Measurements from ENCODE around the gene HEMK1. TPM values are rescaled to one million over a fixed set of nuclear protein-coding genes. Genes with fewer than 3 reads are reported as not detected.

Gene HEMK1, protein sequence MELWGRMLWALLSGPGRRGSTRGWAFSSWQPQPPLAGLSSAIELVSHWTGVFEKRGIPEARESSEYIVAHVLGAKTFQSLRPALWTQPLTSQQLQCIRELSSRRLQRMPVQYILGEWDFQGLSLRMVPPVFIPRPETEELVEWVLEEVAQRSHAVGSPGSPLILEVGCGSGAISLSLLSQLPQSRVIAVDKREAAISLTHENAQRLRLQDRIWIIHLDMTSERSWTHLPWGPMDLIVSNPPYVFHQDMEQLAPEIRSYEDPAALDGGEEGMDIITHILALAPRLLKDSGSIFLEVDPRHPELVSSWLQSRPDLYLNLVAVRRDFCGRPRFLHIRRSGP
- total RNA-seq = 19.5 and 21.2 TPM in 2 replicates

DNA sequence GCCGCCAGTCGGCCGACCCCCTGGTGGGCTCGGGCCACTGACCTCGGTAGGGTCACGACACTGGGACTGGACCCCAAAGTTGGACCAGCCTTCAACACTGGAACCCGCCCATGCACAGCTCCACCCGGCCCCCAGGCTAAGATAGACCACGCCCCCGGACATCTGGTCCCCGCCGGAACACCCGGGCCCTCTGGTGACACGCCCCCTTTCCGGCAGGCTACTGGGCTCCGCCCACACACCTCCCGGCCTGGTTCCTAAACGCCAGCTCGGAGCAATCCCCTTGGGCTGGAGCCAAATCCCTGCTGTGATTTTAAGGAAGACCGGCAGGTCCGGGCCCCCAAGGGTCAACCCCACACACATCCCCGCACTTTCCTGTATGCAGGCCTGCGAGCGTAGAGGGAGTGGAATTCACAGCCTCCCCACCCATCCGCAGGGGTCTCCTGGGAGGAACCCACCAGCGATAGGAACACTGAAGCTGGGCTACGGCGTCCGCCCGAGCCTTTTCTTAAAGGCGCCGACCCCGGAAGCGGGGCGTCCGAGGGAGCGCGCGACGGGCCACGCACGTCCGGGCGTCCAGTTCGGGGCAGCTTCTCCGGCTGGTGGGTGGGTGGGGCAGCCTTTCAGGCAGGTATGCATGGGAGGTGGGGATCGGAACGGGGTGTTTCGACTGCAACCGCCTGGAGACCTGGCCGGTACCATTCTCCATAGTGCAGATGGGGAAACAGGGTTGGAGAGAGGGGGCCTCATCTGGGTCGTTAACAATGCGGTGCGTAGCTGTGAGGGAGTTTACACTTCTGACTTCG lies at the start of gene HEMK1:
HEMK1 (plus strand) TSS at position 576 of the 803 bp plus-strand sequence. CDS start 1,583 bp downstream, outside the sequence.

DNA sequence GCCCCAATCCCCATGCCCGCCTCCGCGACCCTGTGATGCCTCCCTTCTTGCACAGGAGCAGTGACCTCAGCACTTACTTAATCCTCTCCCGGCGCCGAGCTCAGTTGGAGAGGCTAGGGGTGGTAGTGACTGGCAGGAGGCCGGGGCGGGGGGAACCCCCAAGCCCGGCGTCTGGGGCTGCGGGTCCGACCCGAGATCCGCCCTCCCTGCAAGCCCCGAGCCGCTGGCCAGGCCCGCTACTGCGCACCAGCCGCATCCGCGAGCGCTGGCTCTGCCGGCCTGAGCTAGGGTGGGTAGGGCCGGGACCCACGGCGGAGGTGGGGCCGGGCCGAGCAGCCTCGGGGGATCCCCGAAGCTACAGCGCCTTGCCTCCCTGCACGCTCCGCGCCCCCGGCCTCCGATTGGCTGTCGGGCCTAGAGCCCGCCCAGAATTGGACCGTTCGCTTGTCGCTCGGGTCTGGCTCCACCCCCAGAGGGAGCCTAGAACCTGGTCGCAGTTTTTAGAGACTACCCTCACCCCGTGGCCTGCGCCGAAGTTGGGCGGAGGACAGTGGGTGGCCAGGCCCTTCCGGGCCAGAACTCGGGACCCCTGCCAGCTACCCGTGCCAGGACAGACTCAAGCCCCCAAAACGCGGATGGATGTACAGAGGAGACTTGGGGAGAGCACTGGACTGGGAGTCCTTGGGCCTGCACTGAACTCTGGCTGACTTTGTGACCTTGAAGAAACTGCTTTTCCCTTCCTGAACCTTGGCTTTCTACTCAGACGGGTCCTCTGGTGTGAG lies 1.7 kb upstream of the HEMK1 start, which contains the start of gene C3orf18:
C3orf18 (minus strand) TSS at position 362 of the 782 bp plus-strand sequence. CDS start 2,048 bp downstream, outside the sequence.

DNA sequence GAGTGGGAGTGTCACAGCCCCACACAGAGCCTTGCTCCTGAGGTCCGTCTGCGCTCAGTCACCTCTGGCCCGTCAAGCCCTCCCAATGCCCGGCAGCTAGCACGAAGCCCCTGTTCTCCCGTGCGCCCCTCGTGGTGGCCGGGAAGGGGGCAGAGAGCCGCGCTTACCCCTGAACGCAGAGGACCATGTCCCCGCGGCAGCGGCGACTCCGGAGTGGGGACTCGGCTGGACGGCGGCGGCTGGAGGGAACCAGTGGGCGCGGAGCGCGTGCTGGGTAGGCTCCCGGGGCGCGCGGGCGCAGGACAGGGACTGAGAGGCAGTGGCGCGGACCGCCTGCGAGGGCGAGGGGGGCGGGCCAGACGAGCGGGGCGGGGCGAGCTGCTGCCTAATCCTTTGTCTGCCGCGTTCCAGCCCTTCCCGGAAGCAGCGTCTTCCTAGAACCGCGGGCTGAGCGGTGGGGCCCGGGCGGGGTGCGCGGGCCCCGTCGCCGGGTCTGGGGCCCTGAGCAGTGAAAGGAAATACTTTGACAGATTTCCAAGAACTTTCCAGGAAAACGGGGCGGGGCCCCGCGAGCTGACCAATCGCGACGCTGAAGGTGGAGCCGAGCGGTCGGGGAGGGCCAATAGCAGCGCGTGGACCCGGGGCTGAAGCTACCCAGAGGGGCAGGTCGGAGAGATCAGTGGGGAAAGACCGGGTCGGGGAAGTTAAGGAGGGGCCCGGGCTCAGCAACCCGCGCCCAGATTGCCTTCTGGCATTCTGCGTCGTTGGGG lies 42.3 kb downstream of the HEMK1 start, which contains the start of gene CISH:
CISH (minus strand) TSS at position 311 of the 770 bp plus-strand sequence; CDS start at position 187, 124 bp downstream.

DNA sequence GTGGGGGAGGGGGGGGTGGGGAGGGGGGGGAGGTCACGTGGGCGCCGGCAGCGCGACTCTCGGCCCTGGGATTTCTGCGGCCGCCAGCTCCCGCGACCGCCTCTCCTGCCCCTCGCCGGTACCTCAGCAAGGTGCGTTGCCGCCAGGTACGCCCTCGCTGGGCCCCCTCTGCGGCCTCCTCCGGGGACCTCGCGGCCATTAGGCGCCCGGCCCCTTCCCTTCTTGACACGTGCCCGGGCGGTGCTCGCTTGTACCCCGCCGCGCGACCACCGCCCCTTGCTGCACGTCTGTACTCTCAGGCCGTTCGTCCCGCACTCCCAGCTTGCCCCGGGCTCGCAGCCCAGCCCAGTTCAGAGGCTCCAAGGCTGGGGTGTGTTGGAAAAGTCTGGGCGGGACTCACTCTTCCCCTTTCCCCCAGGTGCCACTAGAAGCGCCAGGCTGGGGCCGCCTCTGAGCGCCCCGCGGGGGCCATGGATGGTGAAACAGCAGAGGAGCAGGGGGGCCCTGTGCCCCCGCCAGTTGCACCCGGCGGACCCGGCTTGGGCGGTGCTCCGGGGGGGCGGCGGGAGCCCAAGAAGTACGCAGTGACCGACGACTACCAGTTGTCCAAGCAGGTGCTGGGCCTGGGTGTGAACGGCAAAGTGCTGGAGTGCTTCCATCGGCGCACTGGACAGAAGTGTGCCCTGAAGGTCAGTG lies 47.9 kb downstream of the HEMK1 start, which contains the start of gene MAPKAPK3:
MAPKAPK3 (plus strand) TSS at position 56 of the 696 bp plus-strand sequence; CDS start at position 471, 415 bp downstream.

Other genes with a start within 250 kb of the HEMK1 start
- gene HYAL2, start 246.8 kb upstream of the HEMK1 start, total RNA-seq = 78.0 and 92.5 TPM in 2 replicates
- 38.6 and 39.7 TPM in 2 replicates for gene TUSC2, start 241.3 kb upstream of the HEMK1 start, total RNA-seq
- 16.5 and 27.5 TPM in 2 replicates for gene RASSF1, start 228.7 kb upstream of the HEMK1 start, total RNA-seq
- 0.11 and 0.62 TPM in 2 replicates for gene ZMYND10, start 223.8 kb upstream of the HEMK1 start, total RNA-seq
- gene NPRL2, start 218.7 kb upstream of the HEMK1 start, total RNA-seq = 14.6 and 17.2 TPM in 2 replicates
- 24.4 and 29.2 TPM in 2 replicates for gene CYB561D2, start 218.7 kb upstream of the HEMK1 start, total RNA-seq
- gene TMEM115, start 210.0 kb upstream of the HEMK1 start, total RNA-seq = 47.8 and 51.1 TPM in 2 replicates
- gene CACNA2D2, start 65.9 kb upstream of the HEMK1 start, total RNA-seq = not detected in 2 replicates
- 3.0 and 3.7 TPM in 2 replicates for gene C3orf18, start 1.8 kb upstream of the HEMK1 start, total RNA-seq
- gene CISH, start 42.3 kb downstream of the HEMK1 start, total RNA-seq = 5.1 and 6.6 TPM in 2 replicates
- 113 and 116 TPM in 2 replicates for gene MAPKAPK3, start 47.6 kb downstream of the HEMK1 start, total RNA-seq
- 0.08 TPM in 1 of 2 replicates, not detected in the other for gene DOCK3, start 105.4 kb downstream of the HEMK1 start, total RNA-seq